HCT116 (cell line): ENCODE data around the gene MRPL33. TPM values are rescaled to one million over a fixed set of nuclear protein-coding genes. Genes with fewer than 3 reads are reported as not detected.

Source experiments
- ATAC-seq: fragments of 200-7000 bp; cut with Tn5 transposase; 2 replicates; pipeline ENCODE4 v1.9.1; 2020; ENCODE audit warnings: mild to moderate bottlenecking, moderate library complexity
- BruUV-seq: library from RNA; stranded (reverse); fragments of 400-500 nt; replicated peaks from 2 replicates; lab custom pipeline; 2021; lab: Mats Ljungman, UMichigan
- CTCF ChIA-PET: fragments of 300-600 bp; sonication (Branson Sonifier 250); formaldehyde crosslinking; loops from one replicate; lab custom pipeline; 2021; ENCODE audit warnings: antibody characterized with exemption; lab: Charles Lee
- POLR2A ChIA-PET: fragments of 300-600, 350-600 bp; sonication (Branson Sonifier 250); formaldehyde crosslinking; loops from one replicate; lab custom pipeline; 2021; ENCODE audit warnings: antibody characterized with exemption; lab: Charles Lee
- RAD21 ChIA-PET, 2 experiments: fragments of 300-600 bp; sonication (Branson Sonifier 250); formaldehyde crosslinking; loops; one replicate each; lab custom pipeline; 2023; ENCODE audit warnings: low total read pairs in 2 of 2; ENCODE audit not compliant: uncharacterized antibody in 2 of 2, unreplicated experiment in 2 of 2, low non-redundant PET in 1 of 2; lab: Charles Lee
- DNase-seq: peaks from one replicate; pipeline ENCODE4 v3.0.0-alpha.2; 2010; ENCODE audit warnings: low read depth, low spot score
- H2AFZ ChIP-seq: fragments of 200-600 bp; shearing (Covaris generic), sonication (generic); 2 replicates; pipeline ENCODE4 v1.6.1; 2017; ENCODE audit warnings: low read depth, mixed run types, mixed read lengths, antibody characterized with exemption, low read length; ENCODE audit not compliant: poor library complexity, severe bottlenecking
- H3K27ac ChIP-seq: 2 replicates; pipeline ENCODE4 v1.5.1; 2012; ENCODE audit warnings: low read depth, low read length
- H3K27me3 ChIP-seq: fragments of 200-600 bp; sonication (generic); 2 replicates; pipeline ENCODE4 v1.6.1; 2016; ENCODE audit warnings: mixed run types, low read length, mixed read lengths; ENCODE audit not compliant: insufficient read depth
- H3K36me3 ChIP-seq, 2 experiments: fragments of 200-500 bp in 1 of 2; fragments of 200-600 bp in 1 of 2; sonication (Bioruptor generic) in 1 of 2; sonication (generic) in 1 of 2; 2 replicates each; pipeline versions ENCODE4 v1.5.1 to v1.6.1; 2014 to 2016; ENCODE audit warnings: low read length in 2 of 2, inconsistent platforms in 1 of 2, mixed read lengths in 1 of 2, mixed run types in 1 of 2; ENCODE audit not compliant: insufficient read depth in 2 of 2, control insufficient read depth in 1 of 2
- H3K4me1 ChIP-seq, 2 experiments: fragments of 200-600 bp in 1 of 2; sonication (generic) in 1 of 2; 2 replicates each; pipeline versions ENCODE4 v1.5.1 to v1.6.1; 2012 to 2017; ENCODE audit warnings: low read length in 2 of 2, inconsistent platforms in 1 of 2, mild to moderate bottlenecking in 1 of 2, mixed read lengths in 1 of 2, mixed run types in 1 of 2, moderate library complexity in 1 of 2; ENCODE audit not compliant: insufficient read depth in 2 of 2, control insufficient read depth in 1 of 2
- H3K4me2 ChIP-seq: fragments of 200-600 bp; sonication (generic); 2 replicates; pipeline ENCODE4 v1.6.1; 2017; ENCODE audit warnings: mixed run types, low read length, mixed read lengths
- H3K4me3 ChIP-seq, 2 experiments: fragments of 200-600 bp in 1 of 2; sonication (generic) in 1 of 2; replicated peaks in 1 of 2; 2 replicates each; pipeline ENCODE4 v1.5.1; 2011 to 2016; ENCODE audit warnings: low read length in 2 of 2, control low read depth in 1 of 2, low read depth in 1 of 2, mild to moderate bottlenecking in 1 of 2, mixed read lengths in 1 of 2, mixed run types in 1 of 2
- H3K79me2 ChIP-seq: fragments of 200-600 bp; sonication (generic); 2 replicates; pipeline ENCODE4 v1.6.1; 2017; ENCODE audit warnings: mild to moderate bottlenecking, mixed run types, low read length, moderate library complexity, mixed read lengths; ENCODE audit not compliant: insufficient read depth
- H3K9ac ChIP-seq: fragments of 200-600 bp; sonication (generic); 2 replicates; pipeline ENCODE4 v1.6.1; 2016; ENCODE audit warnings: low read length, mixed read lengths
- H3K9me2 ChIP-seq: fragments of 200-600 bp; sonication (generic), shearing (Covaris generic); 2 replicates; pipeline ENCODE4 v1.6.1; 2017; ENCODE audit warnings: mixed run types, mild to moderate bottlenecking, moderate library complexity; ENCODE audit not compliant: insufficient read depth
- H3K9me3 ChIP-seq, 2 experiments: fragments of 200-500 bp in 1 of 2; fragments of 200-600 bp in 1 of 2; sonication (Bioruptor generic) in 1 of 2; sonication (generic) in 1 of 2; 2 replicates each; pipeline ENCODE4 v1.6.1; 2014 to 2017; ENCODE audit warnings: low read length in 2 of 2, mixed read lengths in 2 of 2, inconsistent platforms in 1 of 2, low read depth in 1 of 2, mild to moderate bottlenecking in 1 of 2, mixed run types in 1 of 2, moderate library complexity in 1 of 2; ENCODE audit not compliant: control insufficient read depth in 1 of 2, insufficient read depth in 1 of 2
- H4K20me1 ChIP-seq: fragments of 200-600 bp; sonication (generic), shearing (Covaris generic); 2 replicates; pipeline ENCODE4 v1.6.1; 2017; ENCODE audit warnings: mixed run types, mild to moderate bottlenecking, moderate library complexity; ENCODE audit not compliant: insufficient read depth
- ATF3 ChIP-seq: IDR thresholded peaks from 2 replicates; pipeline ENCODE4 v1.6.1; 2012
- CBX3 ChIP-seq: IDR thresholded peaks from 2 replicates; pipeline ENCODE4 v1.6.1; 2012; ENCODE audit warnings: low read depth
- CEBPB ChIP-seq: IDR thresholded peaks from 2 replicates; pipeline ENCODE4 v1.6.1; 2012; ENCODE audit warnings: low read depth
- CTCF ChIP-seq, 3 experiments: fragments of 200-600 bp in 1 of 3; sonication (generic) in 1 of 3; IDR thresholded peaks in 2 of 3; conservative IDR thresholded peaks in 1 of 3; 2 replicates each; pipeline ENCODE4 v1.5.1; 2012 to 2017; ENCODE audit warnings: low read depth in 2 of 3, low read length in 2 of 3, antibody characterized with exemption in 1 of 3, borderline replicate concordance in 1 of 3, control low read depth in 1 of 3, mild to moderate bottlenecking in 1 of 3, mixed read lengths in 1 of 3, mixed run types in 1 of 3, moderate library complexity in 1 of 3; ENCODE audit not compliant: insufficient read depth in 1 of 3
- EGR1 ChIP-seq: IDR thresholded peaks from 2 replicates; pipeline ENCODE4 v1.6.1; 2012; ENCODE audit warnings: low read depth
- ELF1 ChIP-seq: IDR thresholded peaks from 2 replicates; pipeline ENCODE4 v1.6.1; 2012; ENCODE audit warnings: low read depth, borderline replicate concordance
- EZH2 ChIP-seq: fragments of 200-600 bp; sonication (generic); IDR thresholded peaks from 2 replicates; pipeline ENCODE4 v1.6.1; 2017; ENCODE audit warnings: antibody characterized with exemption, mixed run types
- JUND ChIP-seq: IDR thresholded peaks from 2 replicates; pipeline ENCODE4 v1.6.1; 2012
- MAX ChIP-seq: IDR thresholded peaks from 2 replicates; pipeline ENCODE4 v1.6.1; 2012
- POLR2A ChIP-seq: IDR thresholded peaks from 2 replicates; pipeline ENCODE4 v1.7.0; 2011; ENCODE audit warnings: borderline replicate concordance; ENCODE audit not compliant: insufficient read depth, insufficient read length; ENCODE audit errors: extremely low read depth
- POLR2AphosphoS5 ChIP-seq: IDR thresholded peaks from 2 replicates; pipeline ENCODE4 v1.6.1; 2011; ENCODE audit warnings: mild to moderate bottlenecking, low read depth, low read length, moderate library complexity
- RAD21 ChIP-seq: IDR thresholded peaks from 2 replicates; pipeline ENCODE4 v1.6.1; 2012; ENCODE audit warnings: low read depth, mild to moderate bottlenecking
- SIN3A ChIP-seq: IDR thresholded peaks from 2 replicates; pipeline ENCODE4 v1.6.1; 2012; ENCODE audit warnings: low read depth
- SRF ChIP-seq: IDR thresholded peaks from 2 replicates; pipeline ENCODE4 v1.6.1; 2012; ENCODE audit warnings: low read depth
- ZBTB33 ChIP-seq: IDR thresholded peaks from 2 replicates; pipeline ENCODE4 v1.6.1; 2011; ENCODE audit warnings: mild to moderate bottlenecking, low read length, moderate library complexity; ENCODE audit not compliant: insufficient replicate concordance; ENCODE audit errors: extremely low read depth
- ZFX ChIP-seq: fragments of 450-650 bp; IDR thresholded peaks from 2 replicates; pipeline ENCODE4 v1.6.1; 2017
- ZNF274 ChIP-seq: fragments of 200-500 bp; sonication (Bioruptor generic); IDR thresholded peaks from 2 replicates; pipeline ENCODE4 v1.6.1; 2014; ENCODE audit warnings: mild to moderate bottlenecking, low read depth, low read length, inconsistent platforms
- intact Hi-C: fragments of 100-400 bp; cut with micrococcal nuclease; formaldehyde crosslinking; loops from 2 replicates; pipeline ENCODE4 v1.10.0; 2022
- total RNA-seq: library from RNA; stranded (reverse); gene quantifications from one replicate; pipeline ENCODE4 v1.2.1, GENCODE V29; 2021; ENCODE audit not compliant: unreplicated experiment

MRPL33 gene
- total RNA-seq, 1 experiment from 2014 or later = 66.3 TPM

- no TSS peak for BruUV-seq
- ATAC-seq (no peak), DNase-seq (no peak)
- Histone ChIP-seq H3K27ac (no peak overlapping the region), H3K9me2 (no peaks in the 10 kb centered on the region), H3K9ac (no peak overlapping the region), H3K9me3 (peaks cover 0 to 6% of the 10 kb centered on the region in 2 experiments; a peak in 1 of 4 replicates), H3K27me3 (no peaks in the 10 kb centered on the region), H3K4me2 (no peak overlapping the region), H4K20me1 (no peaks in the 10 kb centered on the region), H2AFZ (no peak overlapping the region), H3K4me3 (no peak overlapping the region), H3K79me2 (no peaks in the 10 kb centered on the region), H3K36me3 (no peaks in the 10 kb centered on the region), H3K4me1 (no peaks in the 10 kb centered on the region)
- RAD21 ChIA-PET = no interaction called here
- CTCF ChIA-PET = no interaction called here
- POLR2A ChIA-PET = no interaction called here
- TF ChIP-seq ZNF274 (no peak), JUND (no peak), SIN3A (no peak), CTCF (IDR thresholded peaks at IDR 0.05 in 2 of 3, conservative IDR thresholded peaks at IDR 0.05 in 1 of 3; ENCODE audit: borderline replicate concordance in 1 of 3, insufficient read depth in 1 of 3, low read depth in 2 of 3, low read length in 2 of 3) (no peak), POLR2A (no peak), CBX3 (no peak), POLR2AphosphoS5 (no peak), RAD21 (no peak), SRF (no peak), EZH2 (no peak), EGR1 (no peak), ELF1 (no peak), ZBTB33 (no peak), ATF3 (no peak), CEBPB (no peak), MAX (no peak), ZFX (no peak)
- intact Hi-C loops = no loop called here
These were observed 51.6 kb downstream of the MRPL33 start for GRCh38 chr2:27823135-27823534.
